Transverse colon (tissue), 3 donors: ENCODE results near the gene HOGA1.
"Not testable (repeated sequence)": the region's sequence is repeated elsewhere in the genome, so short reads cannot be mapped to it uniquely, and the experiment has no call there.

Source experiments
- EP300 ChIP-seq: sonication (generic); formaldehyde crosslinking; IDR thresholded peaks from one replicate; pipeline ENCODE4 v1.6.1; 2017; ENCODE audit warnings: antibody characterized with exemption, low read depth
- POLR2A ChIP-seq: fragments of 450-650 bp; IDR thresholded peaks from one replicate; pipeline ENCODE4 v1.6.1; 2016; ENCODE audit warnings: antibody characterized with exemption, mild to moderate bottlenecking, moderate library complexity
- TF ChIP-seq, protein P1 (sequence below), 5 experiments: fragments of 200-600 bp in 3 of 5; fragments of 450-650 bp in 2 of 5; sonication (generic) in 3 of 5; IDR thresholded peaks; 1 replicate in 2 of 5; 2 replicates in 3 of 5; pipeline ENCODE4 v1.5.1; 2016 to 2017; ENCODE audit warnings: antibody characterized with exemption in 5 of 5, inconsistent platforms in 3 of 5, mild to moderate bottlenecking in 2 of 5, moderate library complexity in 1 of 5

DNA sequence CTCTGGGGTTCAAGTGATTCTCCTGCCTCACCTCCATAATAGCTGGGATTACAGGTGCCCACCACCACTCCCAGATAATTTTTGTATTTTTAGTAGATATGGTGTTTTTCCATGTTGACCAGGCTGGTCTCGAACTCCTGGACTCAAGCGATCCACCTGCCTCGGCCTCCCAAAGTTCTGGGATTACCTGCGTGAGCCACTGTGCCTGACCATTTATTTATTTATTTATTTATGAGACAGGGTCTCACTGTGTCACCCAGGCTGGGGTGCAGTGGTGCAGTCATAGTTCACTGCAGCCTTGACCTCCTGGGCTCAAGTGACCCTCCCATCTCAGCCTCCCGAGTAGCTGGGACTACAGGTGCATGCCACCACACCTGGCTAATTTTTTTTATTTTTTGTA, 29.9 kb upstream of the HOGA1 start:
- TF ChIP-seq, protein P1, sequence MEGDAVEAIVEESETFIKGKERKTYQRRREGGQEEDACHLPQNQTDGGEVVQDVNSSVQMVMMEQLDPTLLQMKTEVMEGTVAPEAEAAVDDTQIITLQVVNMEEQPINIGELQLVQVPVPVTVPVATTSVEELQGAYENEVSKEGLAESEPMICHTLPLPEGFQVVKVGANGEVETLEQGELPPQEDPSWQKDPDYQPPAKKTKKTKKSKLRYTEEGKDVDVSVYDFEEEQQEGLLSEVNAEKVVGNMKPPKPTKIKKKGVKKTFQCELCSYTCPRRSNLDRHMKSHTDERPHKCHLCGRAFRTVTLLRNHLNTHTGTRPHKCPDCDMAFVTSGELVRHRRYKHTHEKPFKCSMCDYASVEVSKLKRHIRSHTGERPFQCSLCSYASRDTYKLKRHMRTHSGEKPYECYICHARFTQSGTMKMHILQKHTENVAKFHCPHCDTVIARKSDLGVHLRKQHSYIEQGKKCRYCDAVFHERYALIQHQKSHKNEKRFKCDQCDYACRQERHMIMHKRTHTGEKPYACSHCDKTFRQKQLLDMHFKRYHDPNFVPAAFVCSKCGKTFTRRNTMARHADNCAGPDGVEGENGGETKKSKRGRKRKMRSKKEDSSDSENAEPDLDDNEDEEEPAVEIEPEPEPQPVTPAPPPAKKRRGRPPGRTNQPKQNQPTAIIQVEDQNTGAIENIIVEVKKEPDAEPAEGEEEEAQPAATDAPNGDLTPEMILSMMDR (IDR thresholded peaks at IDR 0.05), result not testable (repeated sequence)
- not testable (repeated sequence) for TF ChIP-seq EP300, POLR2A
